ENCODE measurements around the gene NCL.

The NCL gene

DNA sequence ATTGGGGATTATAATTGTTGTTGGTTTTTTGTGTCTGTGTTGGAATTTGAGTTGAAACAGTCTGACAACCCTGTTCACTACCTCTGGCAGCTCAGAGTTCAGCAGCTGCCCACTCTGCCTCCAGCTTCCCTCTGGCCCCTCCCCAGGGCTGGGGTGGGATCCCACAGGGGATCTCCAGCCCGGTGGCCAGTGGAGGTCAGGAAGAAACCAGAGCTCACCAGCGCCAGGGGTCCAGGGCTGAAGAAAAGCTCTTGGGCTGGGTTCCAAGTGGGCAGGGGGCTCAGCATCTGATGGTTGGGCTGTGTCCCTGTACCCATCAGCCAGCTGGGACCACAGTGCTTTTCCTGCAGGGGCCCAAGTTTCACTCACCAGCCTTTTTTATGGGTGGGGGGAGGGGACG, 16.5 kb upstream of the NCL start:
- DNase-seq (ENCODE audit: extremely low read depth, low read depth): no peak

GRCh38 chr2:231479455-231479854, 15.2 kb upstream of the NCL start:
- no peak for DNase-seq (ENCODE audit: extremely low read depth, low read depth)
- TF ChIP-seq, protein P1, sequence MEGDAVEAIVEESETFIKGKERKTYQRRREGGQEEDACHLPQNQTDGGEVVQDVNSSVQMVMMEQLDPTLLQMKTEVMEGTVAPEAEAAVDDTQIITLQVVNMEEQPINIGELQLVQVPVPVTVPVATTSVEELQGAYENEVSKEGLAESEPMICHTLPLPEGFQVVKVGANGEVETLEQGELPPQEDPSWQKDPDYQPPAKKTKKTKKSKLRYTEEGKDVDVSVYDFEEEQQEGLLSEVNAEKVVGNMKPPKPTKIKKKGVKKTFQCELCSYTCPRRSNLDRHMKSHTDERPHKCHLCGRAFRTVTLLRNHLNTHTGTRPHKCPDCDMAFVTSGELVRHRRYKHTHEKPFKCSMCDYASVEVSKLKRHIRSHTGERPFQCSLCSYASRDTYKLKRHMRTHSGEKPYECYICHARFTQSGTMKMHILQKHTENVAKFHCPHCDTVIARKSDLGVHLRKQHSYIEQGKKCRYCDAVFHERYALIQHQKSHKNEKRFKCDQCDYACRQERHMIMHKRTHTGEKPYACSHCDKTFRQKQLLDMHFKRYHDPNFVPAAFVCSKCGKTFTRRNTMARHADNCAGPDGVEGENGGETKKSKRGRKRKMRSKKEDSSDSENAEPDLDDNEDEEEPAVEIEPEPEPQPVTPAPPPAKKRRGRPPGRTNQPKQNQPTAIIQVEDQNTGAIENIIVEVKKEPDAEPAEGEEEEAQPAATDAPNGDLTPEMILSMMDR (IDR thresholded peaks at IDR 0.05; ENCODE audit: low read depth, low read length): no peak

More for the DNA sequence above, 16.5 kb upstream of the NCL start:
- TF ChIP-seq, protein P1 (IDR thresholded peaks at IDR 0.05; ENCODE audit: low read depth, low read length): no peak

GRCh38 chr2:231476920-231477319, 12.6 kb upstream of the NCL start:
- no peak for DNase-seq (ENCODE audit: extremely low read depth, low read depth)
- TF ChIP-seq, protein P1 (IDR thresholded peaks at IDR 0.05; ENCODE audit: low read depth, low read length): no peak

DNA sequence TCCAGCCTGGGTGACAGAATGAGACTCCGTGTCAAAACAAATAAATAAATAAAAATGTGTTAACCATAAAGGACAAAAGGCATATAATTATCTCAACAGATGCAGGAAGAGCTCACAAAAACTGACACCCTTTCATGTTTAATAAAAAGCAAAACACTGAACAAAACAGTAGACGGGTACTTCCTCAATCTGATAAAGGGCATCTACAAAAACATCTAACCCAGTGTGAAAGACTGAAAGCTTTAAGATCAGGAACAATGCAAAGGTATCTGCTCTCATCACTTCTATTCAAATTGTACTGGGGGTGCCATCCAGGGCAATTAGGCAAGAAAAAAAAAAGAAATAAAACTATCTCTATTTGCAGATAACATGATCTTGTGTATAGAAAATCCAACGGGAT, 11.7 kb upstream of the NCL start:
- TF ChIP-seq, protein P1 (IDR thresholded peaks at IDR 0.05; ENCODE audit: low read depth, low read length): no peak
- DNase-seq (ENCODE audit: extremely low read depth, low read depth): no peak

GRCh38 chr2:231472816-231473215, 8.5 kb upstream of the NCL start:
- DNase-seq (ENCODE audit: extremely low read depth, low read depth): no peak

GRCh38 chr2:231470246-231470900, 6.1 kb upstream of the NCL start:
- DNase-seq (ENCODE audit: extremely low read depth, low read depth): no peak

More at GRCh38 chr2:231472816-231473215, 8.5 kb upstream of the NCL start:
- TF ChIP-seq, protein P1 (IDR thresholded peaks at IDR 0.05; ENCODE audit: low read depth, low read length): no peak

DNA sequence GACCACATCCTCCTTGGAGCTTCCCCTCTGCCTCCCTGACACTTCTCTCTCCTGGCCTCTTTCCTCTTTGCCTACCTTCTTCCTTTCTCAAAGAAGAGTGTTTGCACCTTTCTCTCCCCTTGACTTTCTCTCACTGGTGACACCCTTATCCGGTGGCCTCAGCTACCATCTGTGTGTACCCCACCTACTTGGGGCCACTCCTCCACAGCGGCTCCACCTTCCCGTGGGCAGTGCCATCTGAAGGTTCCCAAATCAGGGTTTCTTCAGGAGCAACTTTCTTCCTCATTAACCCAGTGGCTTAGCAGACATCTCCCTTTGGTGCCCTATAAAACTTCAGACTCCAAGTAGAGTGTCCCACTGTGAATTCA, 5.3 kb upstream of the NCL start:
- DNase-seq (ENCODE audit: extremely low read depth, low read depth): no peak

More at GRCh38 chr2:231470246-231470900, 6.1 kb upstream of the NCL start:
- TF ChIP-seq, protein P1 (IDR thresholded peaks at IDR 0.05; ENCODE audit: low read depth, low read length): no peak

More for the DNA sequence above, 5.3 kb upstream of the NCL start:
- TF ChIP-seq, protein P1 (IDR thresholded peaks at IDR 0.05; ENCODE audit: low read depth, low read length): no peak
